Endothelial cell (in vitro differentiated cells): ENCODE measurements around the gene MT1HL1. TPM values are rescaled to one million over a fixed set of nuclear protein-coding genes. Genes with fewer than 3 reads are reported as not detected.

Experiments
- DNase-seq: peaks from one replicate; pipeline ENCODE4 v3.0.0; 2021; ENCODE audit warnings: low spot score
- H3K27ac Mint-ChIP-seq: one replicate; pipeline ENCODE4 v1.8.0; 2021; ENCODE audit warnings: mixed read lengths, inconsistent platforms; ENCODE audit not compliant: unreplicated experiment
- H3K27me3 Mint-ChIP-seq: one replicate; pipeline ENCODE4 v1.8.0; 2021; ENCODE audit warnings: mild to moderate bottlenecking, moderate library complexity, mixed read lengths, inconsistent platforms; ENCODE audit not compliant: unreplicated experiment
- H3K36me3 Mint-ChIP-seq: one replicate; pipeline ENCODE4 v1.8.0; 2021; ENCODE audit warnings: mild to moderate bottlenecking, low read depth, mixed read lengths, inconsistent platforms; ENCODE audit not compliant: unreplicated experiment
- H3K4me1 Mint-ChIP-seq: one replicate; pipeline ENCODE4 v1.8.0; 2021; ENCODE audit warnings: mild to moderate bottlenecking, mixed read lengths, inconsistent platforms; ENCODE audit not compliant: unreplicated experiment
- H3K4me3 Mint-ChIP-seq: one replicate; pipeline ENCODE4 v1.8.0; 2021; ENCODE audit warnings: mild to moderate bottlenecking, mixed read lengths, inconsistent platforms; ENCODE audit not compliant: unreplicated experiment
- H3K9me3 Mint-ChIP-seq: one replicate; pipeline ENCODE4 v1.8.0; 2021; ENCODE audit warnings: mixed read lengths, inconsistent platforms; ENCODE audit not compliant: unreplicated experiment
- CTCF ChIP-seq: fragments of 200-600 bp; sonication (generic); IDR thresholded peaks from one replicate; pipeline ENCODE4 v1.5.0; 2021; ENCODE audit warnings: antibody characterized with exemption; ENCODE audit not compliant: unreplicated experiment
- total RNA-seq: library from RNA; stranded (reverse); fragmentation: NEBNext Ultra II Directional; extraction: Animal tissue kit (Norgen Biotek cat#: 25700); gene quantifications from one replicate; pipeline ENCODE4 v1.2.1, GENCODE V29; 2021; ENCODE audit not compliant: unreplicated experiment

MT1HL1 gene
- total RNA-seq, 1 donor from 2014 or later = not detected

DNA sequence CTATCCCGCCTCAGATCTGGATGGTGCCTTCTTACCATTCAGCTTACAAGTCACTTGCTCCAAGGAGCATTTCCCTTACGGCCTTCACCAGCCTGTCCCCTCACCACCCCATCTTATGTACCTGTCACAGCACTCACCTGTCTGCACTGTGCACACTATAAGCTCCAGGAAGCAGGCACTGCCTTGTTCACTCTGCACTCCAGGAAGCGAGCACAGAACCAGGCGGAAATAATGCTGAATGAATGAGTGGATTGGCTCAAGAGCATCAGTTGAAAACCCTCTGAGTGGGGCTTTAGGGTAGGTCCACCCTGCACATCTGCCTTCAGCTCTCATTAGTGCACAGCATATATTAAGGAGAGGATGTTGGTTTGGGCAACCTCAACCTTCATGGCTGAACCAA, 28.8 kb upstream of the MT1HL1 start:
- no peaks in the 10 kb centered on the region for H3K9me3 Mint-ChIP-seq
- H3K27me3 Mint-ChIP-seq = peaks cover 3% of the 10 kb centered on the region
- TF ChIP-seq CTCF = no peak
- no peak overlapping the region for H3K27ac Mint-ChIP-seq
- H3K4me1 Mint-ChIP-seq = no peaks in the 10 kb centered on the region
- no peak overlapping the region for H3K4me3 Mint-ChIP-seq
- no peaks in the 10 kb centered on the region for H3K36me3 Mint-ChIP-seq
- DNase-seq = no peak

DNA sequence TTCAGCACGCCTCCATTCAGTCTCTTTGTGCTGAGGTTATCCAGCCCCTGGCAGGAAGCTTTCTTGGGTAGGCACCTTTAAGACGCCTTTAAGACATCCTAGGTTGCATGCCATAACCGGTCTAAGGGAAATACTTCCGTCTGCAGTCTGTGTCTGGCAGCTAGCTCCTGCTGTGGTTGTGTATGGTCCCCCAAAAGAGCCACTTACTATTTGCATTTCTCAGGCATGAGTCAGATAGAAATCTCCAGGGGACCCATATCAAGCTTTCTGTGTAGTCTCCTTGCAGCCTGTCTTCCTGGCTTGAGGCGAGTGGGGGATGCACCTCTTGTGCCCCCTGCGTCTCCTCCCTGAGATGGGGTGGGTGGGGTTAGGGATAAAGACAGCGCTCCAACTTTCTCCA, 27.8 kb upstream of the MT1HL1 start:
- no peak for DNase-seq
- H3K4me3 Mint-ChIP-seq = no peak overlapping the region
- H3K27me3 Mint-ChIP-seq = peaks cover 3% of the 10 kb centered on the region
- H3K36me3 Mint-ChIP-seq = no peaks in the 10 kb centered on the region
- no peak overlapping the region for H3K27ac Mint-ChIP-seq
- no peaks in the 10 kb centered on the region for H3K9me3 Mint-ChIP-seq
- H3K4me1 Mint-ChIP-seq = no peaks in the 10 kb centered on the region
- no peak for TF ChIP-seq CTCF

DNA sequence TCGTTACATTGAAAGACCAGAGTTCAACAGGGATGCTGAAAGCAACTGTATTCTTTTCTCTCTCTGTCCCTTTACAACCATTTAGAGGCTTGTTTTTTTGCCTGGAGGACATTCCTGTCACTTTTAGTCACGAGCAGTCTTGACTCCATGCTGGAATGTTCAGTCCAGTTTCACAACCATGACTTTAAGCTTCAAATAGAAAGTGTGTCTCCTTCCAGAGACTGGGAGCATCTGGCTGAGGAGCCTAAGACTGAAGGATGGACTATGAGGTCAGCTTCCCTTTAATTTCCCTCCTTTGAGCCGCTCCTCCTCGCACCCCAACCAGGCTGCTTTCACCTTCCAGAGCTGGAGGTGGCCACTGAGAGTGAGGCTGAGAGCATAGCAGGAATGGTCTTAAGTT, 27.2 kb upstream of the MT1HL1 start:
- no peak for TF ChIP-seq CTCF
- DNase-seq = no peak
- H3K27me3 Mint-ChIP-seq = peaks cover 3% of the 10 kb centered on the region
- H3K4me1 Mint-ChIP-seq = no peaks in the 10 kb centered on the region
- H3K9me3 Mint-ChIP-seq = no peaks in the 10 kb centered on the region
- H3K4me3 Mint-ChIP-seq = no peak overlapping the region
- no peaks in the 10 kb centered on the region for H3K36me3 Mint-ChIP-seq
- no peak overlapping the region for H3K27ac Mint-ChIP-seq

GRCh38 chr1:237029850-237030535, 25.8 kb upstream of the MT1HL1 start:
- no peak for TF ChIP-seq CTCF
- DNase-seq = no peak
- no peaks in the 10 kb centered on the region for H3K4me1 Mint-ChIP-seq
- H3K36me3 Mint-ChIP-seq = peaks cover 5% of the 10 kb centered on the region
- H3K27me3 Mint-ChIP-seq = peaks cover 3% of the 10 kb centered on the region
- H3K4me3 Mint-ChIP-seq = no peak overlapping the region
- peaks cover 6% of the 10 kb centered on the region for H3K9me3 Mint-ChIP-seq
- no peak overlapping the region for H3K27ac Mint-ChIP-seq

- no peak for TF ChIP-seq CTCF
- DNase-seq = no peak
- Mint-ChIP-seq H3K4me3 (no peak overlapping the region), H3K36me3 (peaks cover 5% of the 10 kb centered on the region), H3K9me3 (peaks cover 6% of the 10 kb centered on the region), H3K4me1 (no peaks in the 10 kb centered on the region), H3K27ac (no peak overlapping the region), H3K27me3 (peaks cover 3% of the 10 kb centered on the region)
Observed at GRCh38 chr1:237029240-237029639, 25.0 kb upstream of the MT1HL1 start.
